GM21390 (cell line): ENCODE data around the gene TTC4.
A peak's percentile ranks its signal among the peaks of the same experiment; 100 is the strongest.

Source experiments
- ATAC-seq: cut with Tn5 transposase; IDR thresholded peaks from one replicate; pipeline ENCODE4 v1.9.1; 2021; ENCODE audit not compliant: unreplicated experiment

Gene TTC4, protein sequence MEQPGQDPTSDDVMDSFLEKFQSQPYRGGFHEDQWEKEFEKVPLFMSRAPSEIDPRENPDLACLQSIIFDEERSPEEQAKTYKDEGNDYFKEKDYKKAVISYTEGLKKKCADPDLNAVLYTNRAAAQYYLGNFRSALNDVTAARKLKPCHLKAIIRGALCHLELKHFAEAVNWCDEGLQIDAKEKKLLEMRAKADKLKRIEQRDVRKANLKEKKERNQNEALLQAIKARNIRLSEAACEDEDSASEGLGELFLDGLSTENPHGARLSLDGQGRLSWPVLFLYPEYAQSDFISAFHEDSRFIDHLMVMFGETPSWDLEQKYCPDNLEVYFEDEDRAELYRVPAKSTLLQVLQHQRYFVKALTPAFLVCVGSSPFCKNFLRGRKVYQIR

DNA sequence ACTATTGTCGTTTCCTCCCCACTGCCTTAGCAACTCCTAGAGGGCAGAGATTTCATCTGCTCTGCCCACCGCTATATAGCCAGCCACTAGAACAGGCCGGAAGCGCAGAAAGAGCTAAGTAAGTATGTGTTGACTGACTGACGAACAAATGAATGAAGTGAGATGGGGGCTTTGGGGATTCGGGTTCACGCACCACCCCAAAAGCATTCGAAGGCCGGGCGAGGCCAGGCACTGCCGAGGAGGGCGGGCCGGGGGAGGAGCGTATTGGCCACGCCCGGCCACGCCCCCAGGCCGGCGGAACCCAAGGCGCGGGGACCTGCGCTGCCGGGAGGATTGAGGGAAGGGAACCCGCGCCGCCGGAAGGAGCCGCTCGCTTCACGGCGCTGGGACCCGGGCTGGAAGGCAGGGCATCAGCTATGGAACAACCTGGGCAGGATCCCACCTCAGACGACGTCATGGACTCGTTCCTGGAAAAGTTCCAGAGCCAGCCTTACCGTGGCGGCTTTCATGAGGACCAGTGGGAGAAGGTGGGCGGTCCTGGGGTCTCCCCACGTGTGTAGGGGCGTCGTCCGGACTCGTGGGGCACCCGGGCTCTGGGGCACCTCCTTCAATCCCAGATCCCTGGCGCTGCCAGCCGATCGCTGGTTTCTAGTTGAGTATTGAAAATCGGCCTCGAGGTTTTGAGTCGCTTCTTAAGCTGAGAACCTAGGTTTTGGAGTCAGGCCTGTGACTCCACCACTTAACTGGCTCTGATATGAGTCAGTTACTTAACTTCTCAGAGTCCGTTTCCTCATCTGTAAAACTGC, at the start of gene TTC4:
Gene TTC4, plus strand, starts transcription at position 369 of the 806 bp plus-strand sequence. Its CDS starts 48 bp downstream, at position 417.
- peak; percentile 96 for ATAC-seq

DNA sequence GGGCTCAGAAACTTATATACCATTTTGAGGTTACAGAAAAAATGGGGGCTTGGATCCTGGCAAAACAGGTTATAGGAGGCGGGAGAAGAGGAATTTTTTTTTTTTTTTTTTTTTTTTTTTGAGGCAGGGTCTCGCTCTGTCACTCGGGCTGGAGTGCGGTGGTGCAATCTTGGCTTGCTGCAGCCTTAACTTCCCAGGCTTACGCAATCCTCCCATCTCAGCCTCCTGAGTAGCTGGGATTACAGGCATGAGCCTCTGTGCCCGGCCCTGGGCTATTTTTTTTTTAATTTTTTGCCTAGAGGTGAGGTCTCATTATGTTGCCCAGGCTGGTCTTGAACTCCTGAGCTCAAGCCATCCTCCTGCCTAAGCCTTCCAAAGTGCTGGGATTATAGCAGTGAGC, 49.3 kb upstream of the TTC4 start:
- no peak for ATAC-seq

DNA sequence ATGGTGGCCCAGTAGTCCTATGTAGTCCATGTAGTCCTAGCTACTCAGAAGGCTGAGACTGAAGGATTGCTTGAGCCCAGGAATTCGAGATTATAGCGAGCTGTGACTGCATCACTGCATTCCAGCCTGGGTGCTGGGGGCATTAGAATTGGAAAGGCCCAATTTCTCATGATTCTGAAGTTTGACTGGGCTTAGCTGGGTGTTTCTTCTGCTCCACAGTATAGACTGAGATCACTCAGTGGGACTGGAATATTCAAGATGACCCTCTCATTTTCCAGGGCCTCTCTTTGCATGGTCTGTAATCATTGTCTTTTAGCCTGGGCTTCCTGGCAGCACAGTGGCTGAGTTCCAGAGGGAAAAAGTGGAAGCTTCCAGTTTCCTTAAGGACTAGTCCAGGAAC, 47.9 kb upstream of the TTC4 start:
- no peak for ATAC-seq

DNA sequence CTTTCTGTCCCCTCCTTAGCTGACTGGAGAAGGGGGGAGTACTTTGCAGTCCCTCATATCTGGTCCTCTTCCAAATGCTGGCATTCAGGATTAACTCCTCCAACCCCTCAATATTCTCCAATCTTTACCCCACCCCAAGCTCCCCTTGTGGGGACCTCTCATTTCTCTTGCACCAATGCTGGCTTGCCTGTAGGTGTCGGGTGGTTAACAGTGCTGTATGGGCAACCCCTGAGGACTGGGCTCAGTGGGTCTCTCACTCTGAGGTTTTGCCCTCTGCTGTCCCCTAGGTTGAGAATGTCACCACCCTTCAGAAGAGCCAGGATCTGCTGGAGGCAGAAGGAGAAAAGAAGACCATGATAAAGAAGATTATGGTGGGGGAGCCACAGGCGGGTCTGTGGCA, 47.1 kb upstream of the TTC4 start:
- no peak for ATAC-seq

DNA sequence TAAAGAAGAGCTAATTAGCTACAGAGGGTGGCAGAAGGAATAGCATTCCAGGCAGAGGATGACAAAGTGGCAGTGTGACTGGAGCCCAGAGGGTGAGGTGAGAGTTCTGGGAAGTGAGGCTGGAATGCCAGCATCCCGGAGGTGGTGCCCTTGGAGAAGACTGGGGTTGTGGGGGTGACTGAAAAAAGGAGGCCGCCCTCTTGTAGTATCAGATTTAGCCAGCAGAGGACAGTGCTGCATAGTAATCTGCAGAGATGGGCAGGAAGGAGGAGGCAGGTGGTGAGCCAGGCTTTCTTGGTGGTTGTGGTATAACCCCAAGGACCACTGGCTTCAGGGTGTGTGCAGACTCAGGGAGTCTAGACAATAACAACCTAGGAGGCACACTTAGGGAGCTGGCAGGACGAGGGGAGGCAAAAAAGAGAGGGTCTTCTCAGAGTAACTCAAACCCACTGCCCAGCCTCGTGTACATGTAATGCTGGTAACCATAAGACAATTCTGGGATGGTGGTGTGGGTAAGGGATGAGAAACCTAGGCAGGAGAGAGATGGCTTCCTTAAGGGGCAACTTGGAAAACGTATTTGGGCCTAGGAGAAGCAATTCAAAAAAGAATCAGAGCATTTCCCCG, 43.6 kb upstream of the TTC4 start:
- ATAC-seq, result no peak

DNA sequence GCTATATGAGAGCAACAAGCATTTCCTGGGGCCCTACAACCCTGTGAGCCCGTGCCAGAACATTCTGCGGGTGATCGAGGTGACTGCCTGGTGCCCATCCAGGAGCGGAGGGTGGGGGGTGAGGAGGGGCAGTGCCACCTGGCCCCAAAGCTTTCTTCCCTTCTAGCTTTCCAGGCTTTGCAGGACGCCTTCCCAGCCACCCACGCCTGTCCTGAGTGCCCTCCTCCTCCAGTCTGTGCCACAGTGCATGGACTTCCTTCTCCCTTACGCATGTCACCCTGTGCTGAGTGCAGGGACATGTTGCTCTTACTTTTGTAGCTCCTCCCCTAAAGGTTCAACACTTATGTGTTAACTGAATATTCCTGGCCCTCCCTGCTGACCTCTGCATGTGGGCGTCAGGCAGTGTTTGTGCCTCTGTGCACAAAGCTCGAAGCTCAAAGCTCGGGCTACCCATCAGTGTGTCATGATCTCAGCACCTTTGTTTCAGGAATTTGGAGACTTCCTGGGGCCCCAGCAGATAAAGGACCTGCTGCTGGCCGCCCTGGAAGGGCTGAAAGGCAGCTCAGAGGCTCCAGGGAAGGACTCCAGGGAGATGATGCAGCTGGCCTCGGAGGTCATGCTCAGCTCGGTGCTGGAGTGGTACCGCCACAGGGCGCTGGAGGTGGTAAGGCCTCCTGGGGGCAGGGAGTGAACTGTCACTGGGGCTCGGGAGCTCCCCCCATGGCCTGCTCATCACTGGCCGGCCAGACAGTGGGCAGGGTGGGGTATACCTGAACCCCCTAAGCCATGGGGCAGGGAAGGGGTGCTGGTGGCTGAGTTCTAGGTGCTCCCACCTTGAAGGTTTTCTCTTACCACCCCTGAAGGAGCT, 36.7 kb upstream of the TTC4 start:
- no peak for ATAC-seq

DNA sequence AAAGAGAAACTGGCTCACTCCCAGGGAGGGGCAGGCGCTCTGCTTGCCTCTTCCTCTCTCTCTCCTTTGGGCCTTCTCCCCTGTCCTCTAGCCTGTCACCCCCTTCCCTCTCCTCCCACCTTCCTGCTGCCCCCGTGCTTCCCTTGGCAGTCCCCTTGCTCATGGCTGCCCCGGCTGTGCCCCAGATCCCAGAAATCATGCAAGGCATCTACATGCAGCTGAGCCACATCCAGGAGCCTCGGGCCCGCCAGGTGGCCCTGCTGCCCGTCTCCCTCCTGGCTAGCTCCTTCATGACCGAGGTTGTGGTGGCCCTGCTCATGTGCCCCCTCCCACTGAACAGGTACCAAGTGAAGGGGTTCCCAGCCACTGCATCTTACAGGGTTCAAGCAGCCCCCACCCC, 36.0 kb upstream of the TTC4 start:
- no peak for ATAC-seq

DNA sequence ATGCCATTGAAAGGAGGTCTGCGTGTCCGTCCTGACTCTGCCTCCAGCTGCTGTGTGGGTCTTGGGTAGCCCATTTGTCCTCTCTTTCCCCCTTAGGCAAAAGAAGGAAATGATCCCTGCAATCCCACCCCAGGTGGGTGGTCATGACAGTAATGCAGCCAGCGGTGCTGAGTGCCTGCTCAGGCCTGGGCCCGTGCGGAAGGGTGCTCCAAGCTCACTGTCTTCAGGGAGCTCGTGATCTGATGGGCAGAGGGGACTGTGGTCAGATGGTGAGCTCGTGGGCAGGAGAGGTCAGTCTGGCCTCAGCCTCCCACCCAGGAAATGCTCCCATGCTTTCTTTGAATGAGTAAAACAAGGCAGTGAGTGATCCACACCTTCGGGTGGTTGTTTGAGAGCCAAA, 35.3 kb upstream of the TTC4 start:
- ATAC-seq, result no peak

DNA sequence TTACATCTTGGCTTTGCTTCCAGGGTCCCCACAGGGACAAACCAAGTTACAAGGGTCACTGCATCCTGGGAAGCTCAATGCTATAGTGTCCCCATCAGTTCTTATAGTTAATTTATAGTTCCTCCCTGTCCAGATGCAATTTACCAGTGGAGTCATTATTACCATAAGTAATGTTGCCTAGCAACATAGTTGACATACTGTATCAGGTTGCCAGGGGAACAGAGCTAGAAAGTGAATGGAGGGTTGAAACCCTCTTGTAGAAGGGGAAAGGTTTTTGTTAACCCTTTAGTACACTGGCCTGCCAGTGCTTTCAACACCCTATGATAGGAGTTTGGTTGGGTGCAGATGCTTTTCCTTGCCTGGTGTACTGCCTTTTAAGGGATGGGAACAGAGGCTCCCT, 34.3 kb upstream of the TTC4 start:
- ATAC-seq, result no peak

DNA sequence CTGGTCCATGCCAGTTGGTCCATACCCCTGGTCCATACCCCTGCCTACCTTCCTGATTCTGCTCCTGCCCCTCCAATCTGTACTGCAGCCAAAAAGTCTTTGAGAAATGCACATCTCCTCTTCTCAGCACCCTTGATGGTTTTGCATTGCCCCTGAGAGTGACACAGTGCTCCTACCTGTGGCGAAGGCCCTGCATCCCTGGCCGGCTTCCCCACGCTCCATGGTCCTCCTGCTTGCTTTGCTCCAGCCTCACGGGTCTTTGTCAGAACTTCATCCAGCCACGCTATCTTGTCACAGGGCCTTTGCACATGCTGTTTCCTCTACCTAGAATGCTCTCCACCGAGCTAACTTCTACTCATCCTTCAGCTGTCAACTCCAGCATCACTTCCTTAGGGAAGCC, 32.2 kb upstream of the TTC4 start:
- no peak for ATAC-seq

DNA sequence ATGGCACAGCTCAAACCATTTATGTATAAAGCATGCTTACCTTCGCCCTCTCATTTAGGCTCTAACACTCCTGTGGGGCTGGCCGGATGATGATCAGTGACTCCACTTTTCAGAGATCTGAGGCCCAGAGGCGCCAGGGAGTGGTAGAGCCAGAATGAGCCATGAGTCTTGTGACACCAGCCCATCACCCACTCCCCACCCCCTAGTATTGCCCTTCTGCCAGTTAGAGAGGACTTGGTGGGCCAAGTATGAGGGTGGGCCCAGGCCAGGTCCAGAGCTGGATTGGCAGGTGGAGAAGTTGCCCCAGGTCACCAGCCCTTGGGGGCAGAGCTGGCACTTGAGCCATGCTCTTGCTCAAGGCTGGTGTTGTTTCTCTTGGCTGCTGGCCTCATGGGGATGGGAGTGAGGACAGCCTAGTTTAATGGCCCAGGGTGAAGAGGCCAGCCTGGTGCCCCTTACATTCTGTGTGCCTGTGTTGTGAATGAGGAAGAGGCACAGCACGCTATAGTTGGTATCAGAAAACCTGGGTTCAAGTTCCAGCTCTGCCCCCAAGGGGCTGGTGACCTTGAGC, 30.2 kb upstream of the TTC4 start:
- no peak for ATAC-seq

DNA sequence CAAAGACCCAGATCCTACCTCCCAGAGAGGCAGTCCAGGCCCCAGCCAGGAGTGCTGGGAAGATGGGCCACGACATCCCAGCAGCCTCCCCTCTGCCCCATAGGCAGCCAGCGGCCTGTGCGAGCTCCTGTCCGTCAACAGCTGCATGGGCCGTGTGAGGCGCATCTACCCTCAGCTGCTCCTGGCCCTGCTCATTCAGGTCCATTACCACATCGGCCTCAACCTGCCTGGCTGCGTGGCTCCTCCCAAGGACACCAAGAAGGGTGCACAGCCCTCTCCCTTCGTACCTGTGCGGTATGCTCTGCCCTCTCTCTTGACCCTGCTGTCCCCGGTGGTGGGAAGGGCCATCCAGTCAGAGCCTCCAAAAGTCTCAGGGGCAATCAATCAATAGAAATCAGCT, 29.5 kb upstream of the TTC4 start:
- ATAC-seq, result no peak

DNA sequence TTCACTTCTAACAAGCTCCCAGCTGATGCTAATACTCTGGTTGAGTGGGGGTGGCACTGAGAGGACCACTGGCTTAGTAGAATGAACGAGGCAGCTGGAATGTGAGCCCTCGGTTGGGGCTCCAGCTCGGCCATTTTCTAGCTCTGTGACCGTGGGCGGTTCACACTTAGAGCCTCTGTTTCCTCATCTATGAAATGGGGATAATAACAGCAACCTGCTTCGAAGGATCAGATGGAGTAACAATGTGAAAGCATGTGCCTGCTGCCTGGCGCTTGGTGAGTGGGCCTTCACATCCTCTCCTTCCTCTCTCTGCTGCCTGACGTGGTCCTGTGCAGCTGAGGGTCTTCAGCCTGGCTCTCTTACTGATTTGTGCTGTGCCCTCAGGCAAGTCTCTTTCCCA, 20.9 kb upstream of the TTC4 start:
- no peak for ATAC-seq

DNA sequence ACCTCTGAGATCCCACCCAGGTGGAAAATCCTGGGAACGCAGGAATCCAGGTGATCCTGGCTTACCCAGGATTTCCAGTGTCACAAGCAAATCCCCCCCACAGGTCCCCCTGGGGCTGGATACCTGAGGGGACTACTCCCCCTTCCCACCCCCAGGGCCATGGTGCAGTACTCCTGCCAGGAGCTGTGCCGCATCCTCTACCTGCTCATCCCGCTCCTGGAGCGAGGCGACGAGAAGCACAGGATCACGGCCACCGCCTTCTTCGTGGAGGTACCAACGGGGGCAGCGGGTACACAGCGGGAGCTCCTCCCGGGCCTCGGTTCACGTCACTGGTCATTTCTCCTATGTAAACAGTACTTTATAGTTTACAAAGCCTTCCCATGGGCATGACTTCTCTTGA, 20.4 kb upstream of the TTC4 start:
- ATAC-seq, result no peak

DNA sequence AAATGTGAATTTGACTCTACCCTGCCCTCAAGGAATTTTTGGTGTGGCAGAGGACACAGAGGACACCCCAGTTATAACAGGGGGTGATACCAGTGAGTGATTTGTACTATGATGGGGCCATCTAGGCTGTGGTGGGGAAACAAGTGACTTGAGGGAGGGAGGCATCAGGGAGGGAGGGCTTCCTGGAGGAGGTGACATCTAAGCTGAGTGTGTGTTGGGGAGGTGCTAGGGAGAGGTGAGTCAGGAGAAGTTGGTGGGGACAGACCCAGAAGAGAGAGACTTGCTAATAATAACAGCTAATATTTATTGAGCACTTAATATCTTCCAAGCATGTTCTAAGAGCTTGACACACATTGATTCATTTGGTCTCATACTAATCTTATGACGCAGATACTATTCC, 19.9 kb upstream of the TTC4 start:
- no peak for ATAC-seq

DNA sequence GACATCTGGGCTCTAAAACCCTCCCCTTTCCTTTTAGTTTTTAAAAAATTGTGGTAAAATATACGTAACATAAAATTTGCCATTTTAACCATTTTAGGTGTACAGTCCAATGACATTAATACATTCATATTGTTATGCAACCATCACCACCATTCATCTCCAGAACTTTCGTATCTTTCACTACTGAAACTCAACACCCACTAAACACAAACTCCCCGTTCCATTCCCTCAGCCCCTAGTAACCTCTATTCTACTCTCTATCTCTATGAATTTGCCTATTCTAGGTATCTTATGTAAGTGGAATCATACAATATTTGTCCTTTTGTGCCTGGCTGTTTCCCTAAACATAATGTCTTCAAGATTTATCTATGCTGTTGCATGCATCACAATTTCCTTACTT, 19.4 kb upstream of the TTC4 start:
- no peak for ATAC-seq

DNA sequence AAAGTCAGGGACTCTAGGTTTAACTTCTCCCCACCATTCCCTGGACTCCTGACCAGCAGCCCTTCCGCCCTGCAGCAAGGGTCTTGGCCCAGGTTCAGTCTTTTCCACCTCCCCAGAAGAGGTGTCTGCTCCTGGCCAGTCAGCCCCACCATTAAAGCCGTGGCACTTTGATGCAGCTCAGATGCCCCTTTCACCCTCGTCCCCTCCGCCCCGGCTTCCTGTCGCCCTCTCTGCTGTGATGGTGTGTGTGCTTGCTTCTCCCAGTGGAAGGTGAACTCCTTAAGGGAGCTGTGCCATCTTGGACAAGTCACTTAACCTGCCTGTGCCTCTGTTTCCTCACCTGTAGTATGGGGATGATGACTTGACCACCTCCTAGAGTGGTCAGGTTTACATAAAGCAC, 17.8 kb upstream of the TTC4 start:
- no peak for ATAC-seq

DNA sequence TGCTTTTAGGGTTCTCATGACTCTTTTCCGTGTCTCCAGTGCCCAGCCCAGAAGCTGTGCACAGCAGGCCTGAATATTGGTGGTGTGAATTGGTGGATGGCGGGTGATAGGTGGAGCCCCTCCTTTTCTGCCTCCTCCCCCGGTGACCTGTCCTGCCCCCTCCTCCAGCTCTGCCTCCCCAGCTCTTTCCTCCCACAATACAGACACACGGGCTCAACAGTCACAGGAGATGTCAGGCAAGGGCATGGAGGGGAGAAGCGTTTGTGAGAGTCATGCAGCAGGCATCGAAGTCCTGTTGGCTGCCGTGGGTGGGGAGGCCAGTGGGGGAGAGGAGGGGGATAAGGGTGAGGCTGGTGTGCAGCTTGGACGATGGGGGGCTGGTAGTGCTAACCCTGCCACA, 17.3 kb upstream of the TTC4 start:
- no peak for ATAC-seq

DNA sequence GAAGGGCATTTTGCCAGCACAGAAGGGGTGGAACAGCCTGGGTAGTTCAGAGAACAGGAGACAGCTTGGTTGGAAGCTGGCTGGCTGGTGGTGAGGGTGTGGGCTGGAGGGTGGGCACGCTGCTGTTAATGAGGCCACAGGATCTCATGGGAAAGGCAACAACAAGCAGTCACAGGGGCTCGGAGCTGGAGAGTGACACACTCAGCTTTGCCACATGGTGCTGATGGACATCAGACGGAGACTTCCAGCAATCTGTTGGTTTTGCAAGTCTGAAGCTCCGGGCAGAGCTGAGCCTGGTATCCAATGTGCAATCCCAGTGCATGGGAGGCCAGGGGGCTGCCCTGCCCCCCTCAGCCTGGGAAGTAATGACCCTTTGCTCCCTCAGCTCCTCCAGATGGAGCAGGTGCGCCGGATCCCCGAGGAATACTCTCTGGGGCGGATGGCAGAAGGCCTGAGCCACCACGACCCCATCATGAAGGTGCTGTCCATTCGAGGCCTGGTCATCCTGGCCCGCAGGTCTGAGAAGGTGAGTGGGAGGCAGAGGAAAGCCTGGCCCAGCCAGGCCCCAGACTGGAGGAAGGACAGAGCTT, 15.6 kb upstream of the TTC4 start:
- ATAC-seq, result no peak

DNA sequence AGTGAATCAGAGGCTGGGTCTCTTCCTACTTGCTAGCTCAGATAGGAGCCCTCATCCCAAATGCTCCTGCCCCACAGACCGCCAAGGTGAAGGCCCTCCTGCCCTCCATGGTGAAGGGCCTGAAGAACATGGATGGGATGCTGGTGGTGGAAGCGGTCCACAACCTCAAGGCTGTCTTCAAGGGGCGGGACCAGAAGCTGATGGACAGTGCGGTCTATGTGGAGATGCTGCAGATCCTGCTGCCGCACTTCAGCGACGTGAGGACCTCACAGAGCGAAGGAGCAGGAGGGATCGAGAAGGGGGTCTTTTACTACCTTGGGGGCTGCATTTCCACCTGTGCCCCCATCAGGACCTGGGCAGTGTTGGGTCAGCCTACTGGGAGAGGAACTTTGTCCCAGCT, 14.6 kb upstream of the TTC4 start:
- no peak for ATAC-seq
